Vagina (tissue), 2 donors: ENCODE data around the gene PSMA1.
A peak's percentile ranks its signal among the peaks of the same experiment; 100 is the strongest.

ENCODE experiments used
- POLR2A ChIP-seq, 2 donors: fragments of 450-650 bp; IDR thresholded peaks; one replicate each; pipeline ENCODE4 v1.6.1; 2017; ENCODE audit warnings: antibody characterized with exemption in 2 of 2, mild to moderate bottlenecking in 2 of 2, moderate library complexity in 2 of 2
- TF ChIP-seq, protein P1 (sequence below), 3 experiments: fragments of 450-650 bp in 2 of 3; fragments of 200-600 bp in 1 of 3; sonication (generic) in 1 of 3; IDR thresholded peaks; one replicate each; pipeline ENCODE4 v1.5.1; 2017 to 2019; ENCODE audit warnings: antibody characterized with exemption in 3 of 3, mild to moderate bottlenecking in 2 of 3, moderate library complexity in 2 of 3

- peak in 1 of 2 donors; percentile 53 for TF ChIP-seq POLR2A (IDR thresholded peaks at IDR 0.05)
- TF ChIP-seq, protein P1, sequence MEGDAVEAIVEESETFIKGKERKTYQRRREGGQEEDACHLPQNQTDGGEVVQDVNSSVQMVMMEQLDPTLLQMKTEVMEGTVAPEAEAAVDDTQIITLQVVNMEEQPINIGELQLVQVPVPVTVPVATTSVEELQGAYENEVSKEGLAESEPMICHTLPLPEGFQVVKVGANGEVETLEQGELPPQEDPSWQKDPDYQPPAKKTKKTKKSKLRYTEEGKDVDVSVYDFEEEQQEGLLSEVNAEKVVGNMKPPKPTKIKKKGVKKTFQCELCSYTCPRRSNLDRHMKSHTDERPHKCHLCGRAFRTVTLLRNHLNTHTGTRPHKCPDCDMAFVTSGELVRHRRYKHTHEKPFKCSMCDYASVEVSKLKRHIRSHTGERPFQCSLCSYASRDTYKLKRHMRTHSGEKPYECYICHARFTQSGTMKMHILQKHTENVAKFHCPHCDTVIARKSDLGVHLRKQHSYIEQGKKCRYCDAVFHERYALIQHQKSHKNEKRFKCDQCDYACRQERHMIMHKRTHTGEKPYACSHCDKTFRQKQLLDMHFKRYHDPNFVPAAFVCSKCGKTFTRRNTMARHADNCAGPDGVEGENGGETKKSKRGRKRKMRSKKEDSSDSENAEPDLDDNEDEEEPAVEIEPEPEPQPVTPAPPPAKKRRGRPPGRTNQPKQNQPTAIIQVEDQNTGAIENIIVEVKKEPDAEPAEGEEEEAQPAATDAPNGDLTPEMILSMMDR (IDR thresholded peaks at IDR 0.05), result peak in 2 of 3 experiments; percentile 32 to 73
Observed at GRCh38 chr11:14519917-14520746, at the start of gene PSMA1.
